ENCODE measurements around the gene SERPINE3.

SERPINE3 gene

DNA sequence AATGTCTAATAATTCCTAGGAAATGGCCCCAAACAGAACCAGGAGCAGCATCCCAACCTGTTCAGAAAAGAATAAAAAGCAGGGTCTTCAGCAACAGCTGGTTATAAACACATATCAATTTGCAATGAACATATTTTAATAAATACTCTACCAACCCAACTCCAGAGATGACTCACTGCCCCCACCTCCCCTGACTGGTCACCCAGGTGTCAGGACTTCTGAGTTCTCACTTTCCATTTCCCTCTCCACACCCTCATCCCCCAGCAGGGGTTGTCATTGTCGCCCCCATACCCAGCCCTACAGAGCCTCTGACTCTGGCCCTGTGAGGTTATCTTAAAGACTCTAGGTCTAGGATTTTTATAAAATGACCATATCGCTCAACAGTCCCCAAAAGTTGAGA, 6.9 kb downstream of the SERPINE3 start:
- no peak for DNase-seq (ENCODE audit: insufficient read length, low spot score)
- FAIRE-seq = no peak
- TF ChIP-seq, protein P1, sequence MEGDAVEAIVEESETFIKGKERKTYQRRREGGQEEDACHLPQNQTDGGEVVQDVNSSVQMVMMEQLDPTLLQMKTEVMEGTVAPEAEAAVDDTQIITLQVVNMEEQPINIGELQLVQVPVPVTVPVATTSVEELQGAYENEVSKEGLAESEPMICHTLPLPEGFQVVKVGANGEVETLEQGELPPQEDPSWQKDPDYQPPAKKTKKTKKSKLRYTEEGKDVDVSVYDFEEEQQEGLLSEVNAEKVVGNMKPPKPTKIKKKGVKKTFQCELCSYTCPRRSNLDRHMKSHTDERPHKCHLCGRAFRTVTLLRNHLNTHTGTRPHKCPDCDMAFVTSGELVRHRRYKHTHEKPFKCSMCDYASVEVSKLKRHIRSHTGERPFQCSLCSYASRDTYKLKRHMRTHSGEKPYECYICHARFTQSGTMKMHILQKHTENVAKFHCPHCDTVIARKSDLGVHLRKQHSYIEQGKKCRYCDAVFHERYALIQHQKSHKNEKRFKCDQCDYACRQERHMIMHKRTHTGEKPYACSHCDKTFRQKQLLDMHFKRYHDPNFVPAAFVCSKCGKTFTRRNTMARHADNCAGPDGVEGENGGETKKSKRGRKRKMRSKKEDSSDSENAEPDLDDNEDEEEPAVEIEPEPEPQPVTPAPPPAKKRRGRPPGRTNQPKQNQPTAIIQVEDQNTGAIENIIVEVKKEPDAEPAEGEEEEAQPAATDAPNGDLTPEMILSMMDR (IDR thresholded peaks at IDR 0.05; ENCODE audit: insufficient read depth, missing control alignments) = no peak

DNA sequence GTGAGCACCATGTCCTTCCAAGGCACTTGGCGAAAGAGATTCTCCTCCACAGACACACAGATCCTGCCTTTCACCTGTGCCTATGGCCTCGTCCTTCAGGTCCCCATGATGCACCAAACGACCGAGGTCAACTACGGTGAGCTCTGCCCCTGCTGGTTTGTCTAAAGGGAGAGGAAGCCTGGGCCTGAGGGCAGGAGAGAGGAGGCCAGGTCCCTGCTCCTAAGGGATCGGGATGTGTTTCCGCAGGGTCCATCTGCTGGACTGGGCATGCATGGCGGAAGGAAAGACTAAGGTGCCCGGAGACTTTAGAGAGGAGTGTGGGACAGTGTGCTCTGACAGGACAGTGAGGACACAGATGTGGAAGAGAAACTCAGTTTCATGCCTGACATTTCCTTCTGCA, 7.6 kb downstream of the SERPINE3 start:
- TF ChIP-seq, protein P1 (IDR thresholded peaks at IDR 0.05; ENCODE audit: insufficient read depth, missing control alignments) = no peak
- no peak for FAIRE-seq
- no peak for DNase-seq (ENCODE audit: insufficient read length, low spot score)

DNA sequence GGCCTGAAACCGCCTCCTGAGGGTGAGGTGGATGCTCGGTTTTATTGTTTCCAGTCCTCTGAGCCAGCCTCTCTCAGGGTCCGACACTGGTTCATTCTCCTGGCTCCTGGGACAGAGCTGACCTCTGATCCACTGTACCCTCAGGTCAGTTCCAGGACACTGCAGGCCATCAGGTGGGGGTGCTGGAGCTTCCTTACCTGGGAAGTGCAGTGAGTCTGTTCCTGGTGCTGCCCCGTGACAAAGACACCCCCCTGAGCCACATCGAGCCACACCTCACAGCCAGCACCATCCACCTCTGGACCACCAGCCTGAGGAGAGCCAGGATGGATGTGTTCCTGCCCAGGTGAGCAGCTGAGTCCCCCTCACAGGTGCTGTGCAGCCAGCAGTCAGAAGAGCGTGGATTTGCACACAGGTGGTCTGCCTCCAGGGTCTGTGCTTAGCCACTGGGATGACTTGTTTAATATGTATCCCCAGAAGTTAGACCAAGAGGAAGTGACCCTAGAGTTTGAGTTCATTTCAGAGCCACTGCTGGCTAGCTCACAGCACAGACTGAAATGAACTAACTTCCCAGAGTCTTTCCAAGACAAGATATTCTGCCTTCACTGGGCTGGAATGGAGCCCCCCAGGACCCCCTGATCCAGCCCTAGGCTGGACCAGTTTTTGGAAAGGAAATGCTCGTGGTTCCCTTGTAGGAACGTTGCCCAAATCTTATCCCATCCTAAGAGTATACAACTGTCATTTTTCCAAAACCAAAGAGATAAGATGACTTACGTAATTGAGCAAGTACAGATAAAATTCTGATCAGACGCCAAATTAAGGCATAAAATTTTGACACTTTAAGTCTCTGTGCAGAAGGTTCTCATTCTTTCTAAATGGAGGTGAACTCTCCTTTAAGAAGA, 8.8 kb downstream of the SERPINE3 start:
- TF ChIP-seq, protein P1 (IDR thresholded peaks at IDR 0.05; ENCODE audit: insufficient read depth, missing control alignments) = no peak
- no peak for DNase-seq (ENCODE audit: insufficient read length, low spot score)
- FAIRE-seq = no peak

DNA sequence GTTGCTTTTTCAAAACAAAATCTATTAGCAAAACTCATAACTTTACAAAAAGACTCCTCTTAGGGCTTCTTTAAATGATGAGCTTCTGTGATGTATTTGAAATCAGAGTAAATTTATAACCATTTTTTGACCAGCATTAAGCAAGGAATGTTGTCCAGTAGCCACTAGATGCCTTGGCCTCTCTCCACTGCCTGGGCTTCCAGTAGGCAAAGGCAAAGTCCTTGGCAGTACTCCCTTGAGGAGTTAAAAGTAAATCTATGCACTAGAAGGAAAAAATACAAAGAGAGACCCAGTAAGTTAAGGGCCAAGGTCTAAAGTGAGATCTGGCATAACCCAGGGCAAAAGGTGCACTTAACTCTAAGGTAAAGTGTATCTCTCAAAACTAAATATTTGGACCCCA, 9.5 kb downstream of the SERPINE3 start:
- FAIRE-seq (no peak), DNase-seq (ENCODE audit: insufficient read length, low spot score) (no peak)
- TF ChIP-seq, protein P1 (IDR thresholded peaks at IDR 0.05; ENCODE audit: insufficient read depth, missing control alignments) = no peak

DNA sequence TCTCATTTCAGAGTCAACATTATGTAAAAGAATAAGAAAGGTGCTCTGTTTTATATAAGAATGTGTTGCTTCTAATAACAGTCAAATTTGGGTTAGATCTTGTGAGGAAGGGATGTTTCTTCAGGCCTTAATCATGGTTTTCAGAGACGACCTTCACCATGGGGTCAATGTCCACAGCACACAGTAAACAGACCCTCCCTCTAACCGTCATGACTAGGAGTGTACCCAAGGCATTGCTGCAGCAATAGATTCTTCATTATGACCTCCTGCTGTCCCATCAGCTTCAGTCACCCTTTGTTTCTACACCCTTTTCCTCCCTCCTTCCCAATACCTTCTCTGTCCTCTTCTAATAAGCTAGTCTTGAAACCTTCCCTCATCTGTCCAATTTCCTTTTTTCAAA, 15.7 kb downstream of the SERPINE3 start:
- no peak for DNase-seq (ENCODE audit: insufficient read length, low spot score)
- no peak for FAIRE-seq
- TF ChIP-seq, protein P1 (IDR thresholded peaks at IDR 0.05; ENCODE audit: insufficient read depth, missing control alignments) = no peak

DNA sequence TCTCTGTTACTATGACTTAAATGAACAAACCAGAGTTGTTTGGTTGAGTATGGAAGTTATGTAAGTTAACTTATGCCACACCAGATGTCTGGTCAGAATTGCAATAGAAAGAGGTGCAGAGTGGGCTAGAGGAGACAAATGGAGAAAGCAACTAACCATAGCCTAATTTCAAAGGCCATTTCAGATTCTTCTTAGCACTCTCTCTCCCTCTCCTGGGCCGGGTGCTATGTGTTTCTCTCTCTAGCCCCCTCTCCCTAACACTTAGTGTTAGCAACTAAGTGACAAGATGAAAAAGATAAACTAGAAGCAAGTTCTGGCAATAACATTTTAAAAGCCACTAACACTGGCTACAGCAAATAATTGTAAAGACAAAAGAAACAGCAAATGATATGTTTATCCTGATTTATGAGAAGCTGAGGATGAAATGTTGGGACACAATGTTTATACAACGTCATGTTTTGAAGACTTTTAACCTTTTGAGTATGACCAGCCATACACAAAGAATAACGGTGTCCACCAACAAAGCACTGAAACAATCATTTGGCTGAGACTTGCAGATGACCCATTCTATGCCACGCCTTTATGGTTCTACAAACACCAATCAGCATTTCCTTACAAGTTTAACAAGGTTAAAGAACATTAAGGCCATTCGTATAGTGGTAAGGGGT, 18.6 kb downstream of the SERPINE3 start:
- DNase-seq (ENCODE audit: insufficient read length, low spot score) (no peak), FAIRE-seq (no peak)
- TF ChIP-seq, protein P1 (IDR thresholded peaks at IDR 0.05; ENCODE audit: insufficient read depth, missing control alignments) = no peak

DNA sequence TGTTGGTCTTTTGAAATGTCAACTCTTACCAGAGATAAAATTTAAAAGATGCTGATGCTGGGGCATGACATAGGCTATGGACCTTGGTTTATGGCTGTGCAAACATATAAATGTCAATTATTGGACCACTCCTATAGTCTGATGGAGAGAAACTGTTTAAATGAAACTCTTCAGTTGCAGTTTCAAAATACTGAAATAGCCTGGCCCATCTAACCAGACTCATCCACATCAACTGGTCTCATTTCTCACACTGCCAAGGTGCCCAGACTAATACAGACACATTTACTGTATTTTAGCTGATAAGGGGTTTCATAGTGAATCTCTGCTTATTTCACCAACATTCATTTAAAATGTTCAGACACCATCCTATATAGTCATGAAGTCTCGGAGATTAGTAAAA, 19.9 kb downstream of the SERPINE3 start:
- DNase-seq (ENCODE audit: insufficient read length, low spot score) (no peak), FAIRE-seq (peak; percentile 35)
- TF ChIP-seq, protein P1 (IDR thresholded peaks at IDR 0.05; ENCODE audit: insufficient read depth, missing control alignments) = no peak

All from D721Med (cell line).